Aorta (tissue), 5 donors: Measurements from ENCODE around the gene DYDC1. TPM values are rescaled to one million over a fixed set of nuclear protein-coding genes. Genes with fewer than 3 reads are reported as not detected.
"Not testable (repeated sequence)": the region's sequence is repeated elsewhere in the genome, so short reads cannot be mapped to it uniquely, and the experiment has no call there.

Source experiments
- ATAC-seq: fragments of 200-7000 bp; cut with Tn5 transposase; one replicate; pipeline ENCODE4 v1.9.1; 2022; ENCODE audit warnings: moderate library complexity; ENCODE audit not compliant: low FRiP score
- DNase-seq, 2 donors: peaks; one replicate each; pipeline ENCODE4 v3.0.0-alpha.2; 2020
- H3K27ac ChIP-seq, 2 donors: one replicate each; pipeline ENCODE4 v1.5.1; 2013; ENCODE audit warnings: low read length in 2 of 2, mild to moderate bottlenecking in 2 of 2, moderate library complexity in 2 of 2, control low read depth in 1 of 2, inconsistent platforms in 1 of 2, low read depth in 1 of 2
- H3K27me3 ChIP-seq, 2 donors: one replicate each; pipeline ENCODE4 v1.6.1; 2013; ENCODE audit warnings: control low read depth in 1 of 2, low read length in 1 of 2, mild to moderate bottlenecking in 1 of 2, moderate library complexity in 1 of 2; ENCODE audit not compliant: insufficient read depth in 2 of 2, control insufficient read depth in 1 of 2
- H3K36me3 ChIP-seq, 2 donors: one replicate each; pipeline ENCODE4 v1.6.1; 2013; ENCODE audit warnings: control low read depth in 1 of 2, low read length in 1 of 2, mild to moderate bottlenecking in 1 of 2; ENCODE audit not compliant: insufficient read depth in 2 of 2, control insufficient read depth in 1 of 2
- H3K4me1 ChIP-seq, 2 donors: one replicate each; pipeline ENCODE4 v1.6.1; 2013; ENCODE audit warnings: low read length in 2 of 2, control low read depth in 1 of 2, mild to moderate bottlenecking in 1 of 2, moderate library complexity in 1 of 2; ENCODE audit not compliant: insufficient read depth in 2 of 2, control insufficient read depth in 1 of 2
- H3K4me3 ChIP-seq, 2 donors: one replicate each; pipeline ENCODE4 v1.5.1; 2013; ENCODE audit warnings: low read length in 2 of 2, control low read depth in 1 of 2, mild to moderate bottlenecking in 1 of 2
- H3K9me3 ChIP-seq: one replicate; pipeline ENCODE4 v1.6.1; 2013; ENCODE audit warnings: mild to moderate bottlenecking, low read length; ENCODE audit not compliant: control insufficient read depth
- WGBS, 2 donors: extraction: QIAGEN DNeasy Blood & Tissue Kit; methylation state at CpG; one replicate each; pipeline ENCODE4 v1.1.7; 2013; 5-methylcytosine and 5-hydroxymethylcytosine counted together
- intact Hi-C, 2 donors: fragments of 100-400 bp; cut with DNase I; formaldehyde crosslinking; loops; one replicate each; pipeline versions ENCODE4 v1.14.2 to v1.15.0; 2022
- polyA plus RNA-seq, 2 donors: library from polyadenylated mRNA; stranded (reverse); fragments of 200-250 nt; gene quantifications; one replicate each; pipeline ENCODE4 v1.2.3, GENCODE V29; 2013
- total RNA-seq, 2 donors: library from RNA; stranded (reverse); fragmentation: NEBNext Ultra II Directional; extraction: Animal tissue kit (Norgen Biotek cat#: 25700); gene quantifications; one replicate each; pipeline ENCODE4 v1.2.1, GENCODE V29; 2021
- donor health status: healthy with polysubstance abuse.
- donor health status: Bipolar disorder and iron deficiency.
- donor health status: DM: no; HTN: no; CAD: no.
- donor health status: DM: no; HTN: no; CAD: no.
- donor health status: DM: yes; HTN: yes; CAD: no.

Gene DYDC1
- total and polyA plus RNA-seq, 4 donors, result not detected

- DNase-seq (no peak), ATAC-seq (no peak)
- no peaks in the 10 kb centered on the region for H3K36me3 ChIP-seq
- no peaks in the 10 kb centered on the region for H3K9me3 ChIP-seq
- H3K4me3 ChIP-seq, result no peak overlapping the region
- intact Hi-C loops, result loop anchor here in 1 of 2 donors (2.0 kb wide), 2 partner anchors 62 to 124 kb away; no protein-coding TSS in a partner anchor
- 13 to 20% methylated on average over 4 of the region's 4 CpGs for WGBS, 2 donors
- H3K27ac ChIP-seq, result no peak overlapping the region
- no peaks in the 10 kb centered on the region for H3K4me1 ChIP-seq
- no peaks in the 10 kb centered on the region for H3K27me3 ChIP-seq
These were observed 26.4 kb upstream of the DYDC1 start for GRCh38 chr10:80382989-80383388.

GRCh38 chr10:80380185-80380584 is 23.6 kb upstream of the DYDC1 start:
- H3K36me3 ChIP-seq, result no peaks in the 10 kb centered on the region
- intact Hi-C loops, result no loop called here
- H3K9me3 ChIP-seq, result no peaks in the 10 kb centered on the region
- no peaks in the 10 kb centered on the region for H3K27me3 ChIP-seq
- 75 to 85% methylated on average over 4 of the region's 4 CpGs for WGBS, 2 donors
- no peak overlapping the region for H3K27ac ChIP-seq
- ATAC-seq, result no peak
- DNase-seq, result no peak
- no peaks in the 10 kb centered on the region for H3K4me1 ChIP-seq
- no peak overlapping the region for H3K4me3 ChIP-seq

- no peaks in the 10 kb centered on the region for H3K36me3 ChIP-seq
- H3K27me3 ChIP-seq, result no peaks in the 10 kb centered on the region
- H3K9me3 ChIP-seq, result no peaks in the 10 kb centered on the region
- no peak for ATAC-seq
- H3K27ac ChIP-seq, result no peak overlapping the region
- no peaks in the 10 kb centered on the region for H3K4me1 ChIP-seq
- intact Hi-C loops, result no loop called here
- no peak for DNase-seq
- WGBS, 2 donors, result 22 to 76% methylated on average over 3 of the region's 3 CpGs
- H3K4me3 ChIP-seq, result no peak overlapping the region
These were observed 23.1 kb upstream of the DYDC1 start for GRCh38 chr10:80379701-80380100.

- WGBS, 2 donors, result 77 to 85% methylated on average over 2 of the region's 2 CpGs
- no peaks in the 10 kb centered on the region for H3K9me3 ChIP-seq
- no peak overlapping the region for H3K27ac ChIP-seq
- ATAC-seq (no peak), DNase-seq (no peak)
- no peaks in the 10 kb centered on the region for H3K27me3 ChIP-seq
- no peaks in the 10 kb centered on the region for H3K36me3 ChIP-seq
- no peak overlapping the region for H3K4me3 ChIP-seq
- intact Hi-C loops, result no loop called here
- H3K4me1 ChIP-seq, result no peaks in the 10 kb centered on the region
These were observed 16.9 kb upstream of the DYDC1 start for GRCh38 chr10:80373502-80373901.

- DNase-seq, result no peak
- intact Hi-C loops, result no loop called here
- Histone ChIP-seq H3K27me3 (no peaks in the 10 kb centered on the region), H3K4me3 (no peak overlapping the region), H3K4me1 (no peaks in the 10 kb centered on the region), H3K9me3 (no peaks in the 10 kb centered on the region), H3K36me3 (no peaks in the 10 kb centered on the region), H3K27ac (no peak overlapping the region)
- ATAC-seq, result no peak
- WGBS, 2 donors, result 84 to 88% methylated on average over 5 of the region's 5 CpGs
These were observed 16.1 kb upstream of the DYDC1 start for GRCh38 chr10:80372675-80373074.

- intact Hi-C loops, result no loop called here
- Histone ChIP-seq H3K36me3 (no peaks in the 10 kb centered on the region), H3K4me3 (no peak overlapping the region), H3K27me3 (no peaks in the 10 kb centered on the region), H3K9me3 (peaks cover 3% of the 10 kb centered on the region), H3K4me1 (no peaks in the 10 kb centered on the region), H3K27ac (no peak overlapping the region)
- ATAC-seq (no peak), DNase-seq (no peak)
- whole genome bisulfite sequencing, 2 donors, result 65 to 75% methylated on average over 6 of the region's 6 CpGs
These were observed 14.9 kb upstream of the DYDC1 start for GRCh38 chr10:80371467-80371866.

- Histone ChIP-seq H3K9me3 (peaks cover 3% of the 10 kb centered on the region), H3K27ac (no peak overlapping the region), H3K4me1 (no peaks in the 10 kb centered on the region), H3K36me3 (no peaks in the 10 kb centered on the region), H3K4me3 (no peak overlapping the region), H3K27me3 (no peaks in the 10 kb centered on the region)
- no peak for DNase-seq
- intact Hi-C loops, result no loop called here
- no peak for ATAC-seq
- 1 to 52% methylated on average over 1 of the region's 1 CpG for WGBS, 2 donors
These were observed 9.0 kb upstream of the DYDC1 start for GRCh38 chr10:80365510-80365909.

GRCh38 chr10:80359644-80360043 is 3.1 kb upstream of the DYDC1 start:
- H3K4me3 ChIP-seq, result no peak overlapping the region
- no peak for ATAC-seq
- H3K27ac ChIP-seq, result no peak overlapping the region
- no peaks in the 10 kb centered on the region for H3K9me3 ChIP-seq
- WGBS, 2 donors, result 94 to 95% methylated on average over 18 to 22 of the region's 22 CpGs
- intact Hi-C loops, result no loop called here
- H3K27me3 ChIP-seq, result no peaks in the 10 kb centered on the region
- DNase-seq, result no peak
- H3K4me1 ChIP-seq, result peaks cover 0 to 2% of the 10 kb centered on the region in 2 donors
- no peaks in the 10 kb centered on the region for H3K36me3 ChIP-seq

GRCh38 chr10:80358925-80359324 is 2.4 kb upstream of the DYDC1 start:
- H3K36me3 ChIP-seq, ATAC-seq, H3K27ac ChIP-seq, H3K4me3 ChIP-seq, H3K9me3 ChIP-seq, DNase-seq, intact Hi-C loops, H3K27me3 ChIP-seq, H3K4me1 ChIP-seq: not testable (repeated sequence)
- WGBS, 2 donors, result 35 to 80% methylated on average over 2 of the region's 2 CpGs
